ENCODE measurements around the gene LRWD1. TPM values are rescaled to one million over a fixed set of nuclear protein-coding genes. Genes with fewer than 3 reads are reported as not detected.

The LRWD1 gene
- polyA plus RNA-seq, 1 of the 3 experiments (the other 2 are of a cell fraction) = 53.2 TPM

DNA sequence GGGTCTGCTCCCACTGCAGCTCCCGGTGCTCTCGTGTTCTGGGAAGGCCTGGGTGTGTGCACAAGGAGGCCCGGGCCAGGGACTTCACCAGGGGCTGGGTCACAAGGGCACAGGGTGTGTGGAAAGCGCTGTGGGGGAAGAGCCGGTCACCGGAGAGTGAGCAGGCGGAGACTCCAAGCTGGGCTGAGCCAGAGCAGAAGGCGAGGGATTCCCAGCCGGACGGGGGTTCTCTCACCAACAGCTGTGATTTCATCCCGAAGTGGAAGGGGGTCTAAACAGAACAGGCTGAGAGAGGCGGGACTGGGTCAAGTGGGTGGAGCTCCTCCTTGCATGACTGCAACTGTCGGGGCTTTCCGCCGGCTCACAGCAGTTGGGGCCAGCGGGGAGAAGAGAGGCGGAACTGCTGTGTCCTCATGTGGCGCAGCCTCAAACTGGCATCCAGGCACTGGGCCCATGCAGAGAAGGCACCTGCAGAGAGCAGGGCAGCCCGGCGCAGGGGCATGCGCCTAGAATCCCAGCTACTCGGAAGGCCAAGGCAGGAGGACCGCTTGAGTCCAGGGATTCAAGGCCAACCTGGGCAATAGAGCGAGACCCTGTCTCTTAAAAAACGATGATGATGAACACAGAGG, 39.0 kb upstream of the LRWD1 start:
- Histone ChIP-seq H3F3A (replicated peaks; ENCODE audit: insufficient read depth) (peaks cover 6% of the 10 kb centered on the region), H3K27ac (ENCODE audit: low read depth in 2 of 2, low read length in 1 of 2) (no peak overlapping the region), H3K36me3 (replicated peaks in 1 of 2; ENCODE audit: control insufficient read depth in 1 of 2, insufficient read depth in 2 of 2, low read length in 1 of 2) (peaks cover 31 to 32% of the 10 kb centered on the region in 2 experiments), H3K4me3 (ENCODE audit: low read depth in 2 of 2, low read length in 1 of 2) (no peak overlapping the region), H3K9ac (no peak overlapping the region), H3K4me2 (no peak overlapping the region), H3K79me2 (ENCODE audit: insufficient read depth) (0 out of 2 replicates have a peak, but pooled peaks cover 3% of the 10 kb centered on the region), H3K9me3 (no peaks in the 10 kb centered on the region), H2AFZ (ENCODE audit: low read depth) (no peak overlapping the region), H3K4me1 (ENCODE audit: control insufficient read depth in 1 of 2, insufficient read depth in 2 of 2, low read depth in 1 of 2, low read length in 1 of 2) (no peaks in the 10 kb centered on the region), H4K20me1 (ENCODE audit: insufficient read depth) (no peaks in the 10 kb centered on the region), H3K27me3 (ENCODE audit: insufficient read depth) (no peaks in the 10 kb centered on the region), H3K9me2 (no peaks in the 10 kb centered on the region)
- no peak for TF ChIP-seq TCF12 (IDR thresholded peaks at IDR 0.05)
- 91% methylated on average over 25 of the region's 25 CpGs for WGBS (ENCODE audit: low lambda C conversion rate)
- ChIA-PET POLR2A (no interaction called here), CTCF (interaction anchor here (0.6 to 1.3 kb wide), 2 partner anchors 14 to 20 kb away, joined by 3 to 4 read pairs; no protein-coding TSS in a partner anchor)
- no peak for DNase-seq

DNA sequence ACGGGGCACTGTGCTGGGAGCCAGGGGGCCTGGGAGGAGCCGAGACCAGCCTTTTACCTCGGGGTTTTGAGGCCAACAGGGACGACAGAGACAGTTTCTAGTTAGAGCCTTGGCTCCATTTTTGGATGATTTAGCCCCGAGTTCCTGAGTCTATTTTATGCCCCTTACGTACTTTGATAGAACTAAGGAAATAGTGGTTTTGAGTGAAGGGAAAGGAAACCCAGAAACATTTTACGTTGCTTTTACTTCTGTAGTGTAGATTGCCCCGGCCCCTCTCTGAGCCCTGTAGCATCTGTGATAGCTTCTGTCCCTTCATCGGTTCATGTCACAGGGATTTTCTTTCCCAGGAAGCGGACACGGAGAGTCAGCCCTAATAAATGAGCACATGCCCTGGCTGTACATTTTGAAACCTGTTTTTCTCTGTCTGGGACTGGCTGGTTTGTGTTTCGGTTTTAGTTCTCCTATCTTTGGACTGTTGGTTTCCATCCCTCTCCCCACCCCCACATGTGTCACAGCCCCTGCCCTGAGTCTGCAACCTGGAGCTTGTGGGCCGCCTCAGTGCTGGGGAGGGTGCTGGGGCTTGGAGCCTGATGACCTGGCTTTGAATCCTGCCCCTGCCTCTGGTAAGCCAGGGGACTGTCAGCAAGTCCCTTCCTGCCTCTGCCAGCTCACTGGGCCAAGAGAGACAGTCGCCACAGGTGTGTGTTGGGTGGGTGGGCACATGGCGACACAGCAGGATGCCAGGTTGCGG, 38.3 kb upstream of the LRWD1 start:
- Histone ChIP-seq H3K9ac (no peak overlapping the region), H3K9me3 (no peaks in the 10 kb centered on the region), H2AFZ (ENCODE audit: low read depth) (no peak overlapping the region), H3K4me1 (ENCODE audit: control insufficient read depth in 1 of 2, insufficient read depth in 2 of 2, low read depth in 1 of 2, low read length in 1 of 2) (no peaks in the 10 kb centered on the region), H3K4me3 (ENCODE audit: low read depth in 2 of 2, low read length in 1 of 2) (no peak overlapping the region), H3K79me2 (ENCODE audit: insufficient read depth) (no peaks in the 10 kb centered on the region), H3K36me3 (replicated peaks in 1 of 2; ENCODE audit: control insufficient read depth in 1 of 2, insufficient read depth in 2 of 2, low read length in 1 of 2) (peaks cover 26 to 27% of the 10 kb centered on the region in 2 experiments), H3K4me2 (no peak overlapping the region), H3F3A (replicated peaks; ENCODE audit: insufficient read depth) (peaks cover 6% of the 10 kb centered on the region), H3K27ac (ENCODE audit: low read depth in 2 of 2, low read length in 1 of 2) (no peak overlapping the region), H3K27me3 (ENCODE audit: insufficient read depth) (no peaks in the 10 kb centered on the region), H4K20me1 (ENCODE audit: insufficient read depth) (no peaks in the 10 kb centered on the region), H3K9me2 (no peaks in the 10 kb centered on the region)
- 95% methylated on average over 14 of the region's 16 CpGs for WGBS (ENCODE audit: low lambda C conversion rate)
- CTCF ChIA-PET = interaction anchor here (1.1 to 1.4 kb wide), 4 partner anchors 14 to 35 kb away, joined by 3 to 4 read pairs (median 4); no protein-coding TSS in a partner anchor
- no peak for DNase-seq
- no peak for TF ChIP-seq ELF1 (IDR thresholded peaks at IDR 0.05)
- TF ChIP-seq TAF1 (IDR thresholded peaks at IDR 0.05; ENCODE audit: borderline replicate concordance, low read depth, low read length) = no peak
- TF ChIP-seq CHD2 (IDR thresholded peaks at IDR 0.05; ENCODE audit: low read length, partially characterized antibody) = no peak
- TF ChIP-seq SIN3A (IDR thresholded peaks at IDR 0.05; ENCODE audit: borderline replicate concordance, low read depth, low read length) = no peak
- TF ChIP-seq EZH2phosphoT487 (IDR thresholded peaks at IDR 0.05; ENCODE audit: borderline replicate concordance, low read depth) = no peak
- TF ChIP-seq, protein P1, sequence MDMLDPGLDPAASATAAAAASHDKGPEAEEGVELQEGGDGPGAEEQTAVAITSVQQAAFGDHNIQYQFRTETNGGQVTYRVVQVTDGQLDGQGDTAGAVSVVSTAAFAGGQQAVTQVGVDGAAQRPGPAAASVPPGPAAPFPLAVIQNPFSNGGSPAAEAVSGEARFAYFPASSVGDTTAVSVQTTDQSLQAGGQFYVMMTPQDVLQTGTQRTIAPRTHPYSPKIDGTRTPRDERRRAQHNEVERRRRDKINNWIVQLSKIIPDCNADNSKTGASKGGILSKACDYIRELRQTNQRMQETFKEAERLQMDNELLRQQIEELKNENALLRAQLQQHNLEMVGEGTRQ (IDR thresholded peaks at IDR 0.05; ENCODE audit: borderline replicate concordance, low read depth, low read length) = no peak
- TF ChIP-seq, protein P2, sequence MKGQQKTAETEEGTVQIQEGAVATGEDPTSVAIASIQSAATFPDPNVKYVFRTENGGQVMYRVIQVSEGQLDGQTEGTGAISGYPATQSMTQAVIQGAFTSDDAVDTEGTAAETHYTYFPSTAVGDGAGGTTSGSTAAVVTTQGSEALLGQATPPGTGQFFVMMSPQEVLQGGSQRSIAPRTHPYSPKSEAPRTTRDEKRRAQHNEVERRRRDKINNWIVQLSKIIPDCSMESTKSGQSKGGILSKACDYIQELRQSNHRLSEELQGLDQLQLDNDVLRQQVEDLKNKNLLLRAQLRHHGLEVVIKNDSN (IDR thresholded peaks at IDR 0.05; ENCODE audit: borderline replicate concordance, low read depth) = no peak
- TF ChIP-seq GATA2 (CRISPR knock-in tag; IDR thresholded peaks at IDR 0.05) = no peak
- no peak for TF ChIP-seq JUND (IDR thresholded peaks at IDR 0.05)
- no peak for TF ChIP-seq FOXM1 (IDR thresholded peaks at IDR 0.05; ENCODE audit: low read depth)
- TF ChIP-seq RFX5 (IDR thresholded peaks at IDR 0.05; ENCODE audit: low read length) = no peak
- TF ChIP-seq POLR2AphosphoS5 (IDR thresholded peaks at IDR 0.05; ENCODE audit: low read depth, low read length) = no peak
- TF ChIP-seq, protein P3, sequence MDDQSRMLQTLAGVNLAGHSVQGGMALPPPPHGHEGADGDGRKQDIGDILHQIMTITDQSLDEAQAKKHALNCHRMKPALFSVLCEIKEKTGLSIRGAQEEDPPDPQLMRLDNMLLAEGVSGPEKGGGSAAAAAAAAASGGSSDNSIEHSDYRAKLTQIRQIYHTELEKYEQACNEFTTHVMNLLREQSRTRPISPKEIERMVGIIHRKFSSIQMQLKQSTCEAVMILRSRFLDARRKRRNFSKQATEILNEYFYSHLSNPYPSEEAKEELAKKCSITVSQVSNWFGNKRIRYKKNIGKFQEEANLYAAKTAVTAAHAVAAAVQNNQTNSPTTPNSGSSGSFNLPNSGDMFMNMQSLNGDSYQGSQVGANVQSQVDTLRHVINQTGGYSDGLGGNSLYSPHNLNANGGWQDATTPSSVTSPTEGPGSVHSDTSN (IDR thresholded peaks at IDR 0.05) = no peak
- TF ChIP-seq TCF12 (IDR thresholded peaks at IDR 0.05) = no peak
- TF ChIP-seq RXRA (IDR thresholded peaks at IDR 0.05; ENCODE audit: borderline replicate concordance, low read depth) = no peak
- TF ChIP-seq GABPA (IDR thresholded peaks at IDR 0.05; ENCODE audit: low read depth) = no peak
- no peak for TF ChIP-seq TEAD4 (IDR thresholded peaks at IDR 0.05; ENCODE audit: borderline replicate concordance, insufficient read depth)
- POLR2A ChIA-PET = no interaction called here
